GM19351 (cell line): ENCODE results near the gene AFF3.

ENCODE experiments used
- ATAC-seq: cut with Tn5 transposase; IDR thresholded peaks from one replicate; pipeline ENCODE4 v1.9.1; 2021; ENCODE audit warnings: mild to moderate bottlenecking, moderate library complexity; ENCODE audit not compliant: unreplicated experiment

AFF3 gene

DNA sequence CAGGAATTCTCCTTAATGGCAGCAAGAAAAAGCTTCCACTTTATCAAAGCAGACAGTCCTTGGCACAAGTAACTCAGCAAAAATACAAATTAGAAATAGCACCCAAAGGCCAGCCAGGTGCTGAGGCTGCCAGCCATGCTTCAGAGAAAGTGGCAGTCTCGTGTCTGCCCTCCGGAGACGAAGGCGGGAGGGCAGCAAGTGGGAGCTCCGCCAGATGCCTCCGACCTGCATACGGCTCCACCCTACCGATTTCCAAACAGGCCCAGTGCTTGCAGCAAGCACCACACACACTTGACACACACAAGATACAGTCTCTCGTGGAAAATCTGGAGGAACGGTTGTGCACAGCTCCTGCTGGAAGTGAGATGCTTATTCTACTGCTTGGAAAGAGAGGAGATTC lies 517.7 kb downstream of the AFF3 start:
- ATAC-seq, result no peak

DNA sequence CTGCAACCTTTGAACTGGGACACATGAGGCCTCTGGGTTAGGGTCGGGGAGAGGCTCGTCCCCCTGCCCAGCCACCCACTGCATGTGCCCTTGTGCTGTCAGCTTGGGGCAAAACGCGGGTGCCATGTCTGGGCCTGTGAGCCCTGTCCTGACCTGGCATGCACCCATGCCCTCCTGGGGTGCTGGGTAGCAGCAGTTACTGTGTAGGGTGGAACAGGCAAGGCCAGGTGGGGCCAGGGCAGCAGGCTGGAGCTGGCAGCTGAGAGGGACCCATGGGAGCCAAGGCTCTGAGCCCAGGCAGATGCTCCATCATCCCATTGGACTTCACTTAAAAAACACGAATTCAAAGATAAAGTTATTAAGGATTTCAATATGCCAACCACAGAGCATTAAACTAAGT lies 518.8 kb downstream of the AFF3 start:
- no peak for ATAC-seq

DNA sequence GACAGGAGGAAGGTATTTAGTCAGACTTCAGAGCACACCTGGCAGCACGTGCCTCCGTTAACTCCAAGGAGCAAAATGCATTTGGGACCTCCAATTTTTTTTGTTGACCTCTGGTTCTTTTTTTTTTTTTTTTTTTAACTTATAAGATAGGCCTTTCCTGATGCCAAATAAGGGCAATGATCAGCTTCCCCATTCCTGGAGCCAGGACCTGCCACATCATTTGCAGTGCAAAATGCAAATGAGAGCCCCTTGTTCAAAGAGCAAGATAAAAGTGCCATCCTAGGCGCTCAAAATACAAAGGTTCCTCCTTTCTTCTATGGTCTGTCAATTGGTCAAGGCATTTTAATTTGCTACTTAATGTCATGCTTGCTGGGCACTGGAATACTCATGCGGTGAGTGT lies 519.4 kb downstream of the AFF3 start:
- ATAC-seq, result no peak

DNA sequence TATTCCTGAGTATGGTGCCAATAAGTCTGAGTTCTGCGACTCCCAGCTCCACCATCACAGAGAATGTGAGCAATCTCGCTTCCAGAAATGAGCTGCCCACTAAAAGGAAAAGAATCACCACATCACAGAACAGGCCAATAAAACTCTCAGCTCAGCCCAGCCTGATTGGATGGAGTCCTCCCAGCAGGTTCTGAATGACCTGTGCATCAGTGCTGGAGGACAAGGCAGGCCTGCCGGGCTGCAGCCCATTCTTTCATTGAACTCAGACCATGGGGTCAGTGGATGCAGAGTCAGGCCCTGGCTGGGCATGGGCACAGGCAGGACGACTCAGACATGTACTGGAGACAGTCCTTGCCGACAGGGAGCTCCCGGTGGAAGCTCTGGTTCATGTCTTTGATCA lies 519.9 kb downstream of the AFF3 start:
- no peak for ATAC-seq

DNA sequence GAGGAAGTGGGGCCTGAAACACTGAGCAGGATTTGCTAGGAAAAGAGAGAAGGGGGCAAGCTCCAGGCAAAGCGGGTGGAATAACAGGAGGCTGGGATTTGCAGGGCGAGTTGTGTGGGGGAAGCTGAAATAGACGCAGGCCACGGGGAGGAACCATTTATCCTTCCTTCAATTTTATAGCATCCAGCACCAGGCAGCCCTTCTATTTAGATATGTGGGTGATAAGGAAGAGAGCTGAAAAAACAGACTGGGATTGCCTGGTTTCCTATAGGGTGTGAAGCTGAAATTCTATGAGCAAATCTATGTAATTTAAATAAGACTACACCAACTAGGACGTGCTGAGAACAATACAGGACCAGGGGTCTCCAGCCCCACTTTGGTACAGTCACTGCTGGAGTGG lies 520.6 kb downstream of the AFF3 start:
- no peak for ATAC-seq

DNA sequence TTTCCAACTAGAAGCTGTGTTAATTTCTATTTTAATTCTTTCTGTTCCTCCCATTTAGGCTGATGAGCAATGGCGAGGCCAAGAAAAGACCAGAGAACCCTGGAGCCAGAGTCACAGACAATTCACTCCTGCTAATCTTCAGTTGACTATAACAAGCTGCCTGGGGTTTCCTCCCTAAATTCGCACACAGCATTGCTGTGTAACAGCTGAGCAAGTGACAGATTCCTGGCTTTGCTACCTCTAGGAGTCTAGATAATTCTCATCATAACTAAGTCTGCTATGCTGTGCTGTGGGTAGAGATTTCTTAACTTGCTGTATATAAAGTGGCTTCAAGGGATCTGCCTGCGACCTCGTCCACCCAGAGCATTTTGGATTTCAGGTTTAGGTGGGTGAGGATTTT lies 521.3 kb downstream of the AFF3 start:
- ATAC-seq, result no peak

DNA sequence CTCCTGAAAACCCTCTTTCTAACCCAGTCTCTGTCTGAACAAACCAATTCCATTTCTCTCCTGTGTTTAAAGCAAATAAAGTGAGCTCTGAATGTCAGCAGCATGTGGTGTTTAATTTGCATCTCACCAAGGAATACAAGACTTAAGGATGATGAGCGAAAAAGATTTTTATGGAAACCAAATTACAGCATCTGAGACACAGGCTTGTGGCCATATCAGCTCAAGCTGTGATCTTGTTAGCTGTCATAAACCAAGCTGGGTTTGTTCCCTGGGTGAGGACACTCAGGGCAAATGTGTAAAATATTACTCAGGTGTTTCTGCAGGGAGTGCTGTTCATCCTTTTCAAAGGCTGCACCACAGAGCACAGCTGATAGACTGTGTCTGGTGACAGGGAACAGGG lies 523.2 kb downstream of the AFF3 start:
- no peak for ATAC-seq

DNA sequence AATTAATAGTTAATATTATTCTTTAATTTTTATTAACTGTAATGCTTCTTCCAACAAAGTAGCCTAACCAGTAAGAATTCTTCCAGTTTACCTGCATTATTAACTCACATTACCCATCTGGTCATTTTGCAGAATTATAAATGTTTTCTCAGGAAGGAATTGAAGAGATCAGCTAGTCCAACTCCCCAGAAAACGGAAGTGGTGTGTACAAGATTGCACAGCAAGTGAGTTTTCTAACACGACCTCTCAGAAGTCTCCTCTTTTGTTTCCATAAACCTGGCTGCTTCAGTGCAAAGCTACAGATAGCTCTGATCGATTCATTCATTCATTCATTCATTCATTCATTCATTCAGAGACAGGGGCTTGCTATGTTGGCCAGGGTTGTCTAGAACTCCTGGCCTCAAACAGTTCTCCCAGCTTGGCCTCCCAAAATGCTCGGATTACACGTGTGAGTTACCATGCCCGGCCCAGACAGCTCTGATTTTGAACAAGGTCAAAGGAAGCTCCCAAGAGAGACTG lies 523.8 kb downstream of the AFF3 start:
- ATAC-seq, result no peak

DNA sequence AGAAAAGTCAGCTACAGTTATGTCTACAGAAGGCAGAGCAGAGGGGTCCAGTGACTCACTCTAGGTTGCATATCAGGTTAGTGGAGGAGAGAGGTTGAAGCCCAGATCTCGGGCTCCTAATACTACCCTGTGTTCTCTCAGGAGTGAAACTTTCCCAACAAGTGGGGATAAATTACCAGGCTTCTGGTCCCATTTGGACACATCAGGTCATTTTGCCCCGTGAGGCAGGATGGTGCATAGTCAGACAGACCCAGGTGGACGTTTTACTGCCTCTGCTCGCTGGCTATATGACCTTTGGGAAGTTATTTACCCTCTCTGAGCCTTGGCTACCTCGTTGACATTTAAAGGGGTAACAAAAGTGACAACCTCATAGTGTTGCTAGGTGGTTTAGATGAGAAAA lies 524.6 kb downstream of the AFF3 start:
- no peak for ATAC-seq

DNA sequence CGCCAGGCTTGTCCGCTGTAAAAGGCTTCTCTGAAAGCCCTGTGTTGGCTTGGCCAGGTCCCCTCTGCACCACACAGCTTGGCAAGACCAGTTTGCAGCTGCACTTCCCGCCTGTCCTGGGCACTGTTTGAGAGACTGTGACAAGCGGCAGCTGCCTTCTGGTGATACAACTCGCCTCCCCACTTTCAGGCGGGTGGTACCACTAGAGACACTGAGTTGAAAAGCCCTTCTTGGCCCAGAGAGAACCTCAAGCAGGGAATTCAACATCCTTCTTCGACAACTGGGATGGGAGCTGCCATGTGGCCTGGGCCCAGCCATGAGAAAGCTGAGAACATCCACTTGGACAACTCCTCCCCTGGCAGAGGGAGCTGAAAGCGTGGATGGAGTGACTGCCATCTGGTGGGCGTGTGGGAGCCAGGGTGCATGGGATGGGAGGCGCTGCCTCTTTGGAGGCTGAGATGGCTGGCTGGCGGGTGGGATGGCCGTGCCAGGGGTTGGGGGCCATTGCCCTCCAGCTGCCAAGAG lies 527.1 kb downstream of the AFF3 start:
- no peak for ATAC-seq

DNA sequence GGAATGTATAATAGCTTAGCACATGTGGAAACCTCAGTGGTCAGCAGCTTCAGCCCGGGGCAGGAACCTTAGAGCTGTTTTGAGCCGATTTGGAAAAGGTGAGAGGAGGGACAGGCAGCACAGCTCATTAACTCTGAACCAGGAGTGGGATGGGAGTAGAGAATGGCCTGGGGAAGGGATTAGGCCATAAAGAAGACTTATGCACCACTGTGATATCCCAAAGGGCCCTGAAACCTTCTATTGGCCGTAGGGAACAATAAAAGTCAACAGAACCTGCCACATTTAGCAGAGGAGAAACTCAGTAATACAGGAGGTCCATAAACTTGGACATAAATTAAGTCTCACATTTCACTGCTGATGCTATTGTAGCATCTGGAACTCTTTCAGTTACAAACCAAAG lies 528.4 kb downstream of the AFF3 start:
- no peak for ATAC-seq

DNA sequence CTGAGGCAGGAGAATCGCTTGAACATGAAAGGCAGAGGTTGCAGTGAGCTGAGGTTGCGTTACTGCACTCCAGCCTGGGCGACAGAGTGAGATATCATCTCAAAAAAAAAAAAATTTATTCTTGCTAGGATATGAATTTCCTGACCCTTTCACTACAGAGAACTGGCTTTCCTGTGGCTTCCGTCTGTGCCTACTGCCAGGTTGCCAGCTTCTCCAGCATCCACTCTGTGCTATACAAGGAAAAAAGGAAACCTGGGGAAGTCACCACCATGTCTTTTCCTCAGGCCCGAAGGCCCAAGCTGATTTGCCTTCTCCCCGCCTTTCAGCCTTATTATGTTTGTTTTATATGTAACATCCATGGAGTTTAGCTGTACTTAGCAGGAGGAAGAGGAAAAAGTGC lies 530.6 kb downstream of the AFF3 start:
- ATAC-seq, result no peak

DNA sequence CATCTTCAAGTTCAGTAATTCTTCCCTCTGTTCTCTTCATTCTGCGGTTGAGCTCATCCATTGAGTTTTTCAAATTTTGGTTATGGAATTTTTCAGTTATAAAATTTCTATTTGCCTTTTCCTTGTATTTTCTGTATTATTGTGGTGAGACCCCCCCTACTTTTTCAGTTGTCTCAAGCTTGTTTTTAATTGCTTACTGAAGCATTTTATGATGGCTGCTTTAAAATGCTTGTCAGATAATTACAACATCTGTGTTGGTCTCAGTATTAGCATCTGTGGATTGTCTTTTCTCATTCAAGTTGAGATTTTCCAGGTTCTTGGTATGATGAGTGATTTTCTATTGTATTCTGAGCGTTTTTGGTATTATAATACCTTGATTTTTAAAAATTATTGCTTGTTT lies 531.4 kb downstream of the AFF3 start:
- ATAC-seq, result no peak

DNA sequence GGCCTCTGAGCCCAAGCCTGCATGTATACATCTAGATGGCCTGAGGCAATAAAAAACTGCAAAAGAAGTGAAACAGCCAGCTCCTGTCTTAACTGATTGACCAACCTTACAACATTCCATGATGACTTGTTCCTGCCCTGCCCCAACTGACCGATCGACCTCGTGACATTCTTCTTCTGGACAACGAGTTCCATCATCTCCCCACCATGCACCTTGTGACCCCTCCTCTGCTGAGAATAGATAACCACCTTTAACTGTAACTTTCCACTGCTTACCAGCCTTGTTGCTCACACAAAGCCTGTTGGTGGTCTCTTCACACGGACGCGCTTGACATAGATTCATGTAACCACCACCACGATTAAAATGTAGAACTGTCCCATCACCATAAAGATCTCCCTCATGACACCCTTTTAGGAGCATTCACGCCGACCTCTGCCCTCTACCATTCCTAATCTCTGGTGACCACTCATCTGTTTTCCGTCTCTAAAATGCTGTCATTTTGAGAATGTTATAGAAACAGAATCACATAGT lies 532.5 kb downstream of the AFF3 start:
- no peak for ATAC-seq

DNA sequence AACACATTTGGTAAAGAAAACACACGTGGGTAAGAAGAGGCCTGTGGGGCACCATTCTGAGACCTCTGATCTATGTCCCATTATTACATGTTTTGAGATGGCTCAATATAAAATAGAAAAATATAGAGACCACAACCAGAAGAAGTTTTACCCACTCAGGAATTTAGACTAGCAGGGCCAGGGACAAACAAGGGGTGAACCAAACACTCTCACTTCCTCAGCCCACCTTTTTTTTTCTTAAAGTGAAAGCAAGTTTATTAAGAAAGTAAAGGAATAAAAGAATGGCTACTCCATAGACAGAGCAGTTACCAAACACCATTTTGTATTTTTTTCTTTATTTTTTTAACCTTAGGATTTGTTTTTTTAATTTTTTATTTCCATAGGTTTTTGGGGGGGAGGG lies 533.5 kb downstream of the AFF3 start:
- no peak for ATAC-seq

DNA sequence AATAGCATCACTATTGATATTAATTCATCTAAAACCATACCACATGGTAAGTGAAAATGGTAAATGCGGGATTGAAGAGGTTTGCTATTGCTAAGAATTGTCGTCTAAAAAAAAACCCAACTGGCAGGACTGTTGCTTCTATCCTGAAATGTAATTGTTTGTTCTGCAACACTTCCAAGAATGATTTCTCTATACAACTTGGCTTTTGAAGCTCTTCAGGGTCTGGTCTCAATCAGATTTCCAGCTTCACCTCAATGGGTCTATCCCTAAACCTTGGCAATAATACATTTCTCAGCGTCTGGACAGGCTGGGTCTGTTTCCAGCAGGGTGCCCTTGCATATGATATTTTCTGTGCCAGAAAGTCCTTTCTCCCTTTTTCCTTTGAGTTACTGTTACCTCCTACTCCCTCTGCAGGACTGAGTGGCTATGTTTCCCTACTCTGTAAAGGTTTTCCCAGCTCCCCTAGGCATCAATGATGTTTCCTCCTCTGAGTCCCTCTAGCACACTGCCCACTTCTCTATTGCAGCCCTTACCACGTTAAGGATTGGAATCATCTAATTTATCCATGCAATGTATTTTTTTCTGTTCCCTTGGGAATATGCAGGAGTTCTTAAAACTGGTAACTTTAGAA lies 534.4 kb downstream of the AFF3 start:
- no peak for ATAC-seq

DNA sequence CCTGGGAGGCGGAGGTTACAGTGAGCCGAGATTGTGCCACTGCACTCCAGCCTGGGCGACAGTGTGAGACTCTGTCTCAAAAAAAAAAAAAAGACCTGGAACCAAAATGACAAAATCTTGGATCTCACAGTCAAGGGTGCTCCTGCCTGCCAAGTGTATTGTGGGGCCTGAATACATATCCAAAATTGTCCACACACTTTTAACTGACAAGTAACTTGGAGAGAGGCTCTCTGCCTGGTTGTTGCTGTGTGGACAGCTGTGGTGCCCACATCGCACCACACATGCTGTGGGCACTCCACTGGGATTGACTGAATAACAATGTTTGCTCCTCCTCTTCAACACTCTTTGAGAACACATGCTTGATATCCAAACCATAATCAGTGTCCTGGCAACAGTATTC lies 534.9 kb downstream of the AFF3 start:
- no peak for ATAC-seq

DNA sequence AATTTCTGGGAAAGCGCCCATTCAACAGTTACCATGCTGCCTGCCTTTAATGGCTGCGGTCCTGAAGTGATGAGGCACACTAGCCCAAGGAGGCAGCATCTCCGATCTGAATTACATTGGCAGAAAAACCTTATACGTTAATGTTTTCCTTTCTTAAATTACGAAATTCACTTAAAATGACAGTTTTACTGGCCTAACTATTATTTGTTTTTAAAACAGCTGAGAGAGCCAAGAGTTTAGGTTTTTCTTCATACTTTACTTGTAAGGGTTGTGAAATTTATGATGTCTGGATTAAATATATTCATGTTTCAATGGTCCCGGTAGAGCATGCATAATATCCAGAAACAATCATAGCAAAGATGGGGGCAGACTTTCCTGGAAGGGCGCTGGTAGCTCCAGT lies 537.4 kb downstream of the AFF3 start:
- ATAC-seq, result no peak

DNA sequence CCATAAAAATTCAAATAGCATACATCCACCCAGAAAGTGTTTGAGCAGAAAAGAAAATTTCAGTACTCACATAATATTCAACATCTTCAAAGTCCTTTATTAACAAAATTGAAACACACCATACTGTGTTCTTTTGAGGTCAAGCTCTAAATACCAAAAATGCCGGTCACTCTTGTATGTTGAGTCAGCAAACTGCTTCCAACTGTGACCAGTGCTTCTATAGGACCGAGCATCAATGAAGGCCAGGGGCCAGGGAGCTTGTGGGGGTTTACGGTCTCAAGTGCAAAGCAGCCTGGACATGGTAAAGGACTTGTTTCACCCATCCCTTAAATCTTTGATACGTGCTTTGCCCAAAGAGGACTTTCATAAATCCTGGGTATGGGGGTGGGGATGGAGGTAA lies 539.9 kb downstream of the AFF3 start:
- ATAC-seq, result no peak

DNA sequence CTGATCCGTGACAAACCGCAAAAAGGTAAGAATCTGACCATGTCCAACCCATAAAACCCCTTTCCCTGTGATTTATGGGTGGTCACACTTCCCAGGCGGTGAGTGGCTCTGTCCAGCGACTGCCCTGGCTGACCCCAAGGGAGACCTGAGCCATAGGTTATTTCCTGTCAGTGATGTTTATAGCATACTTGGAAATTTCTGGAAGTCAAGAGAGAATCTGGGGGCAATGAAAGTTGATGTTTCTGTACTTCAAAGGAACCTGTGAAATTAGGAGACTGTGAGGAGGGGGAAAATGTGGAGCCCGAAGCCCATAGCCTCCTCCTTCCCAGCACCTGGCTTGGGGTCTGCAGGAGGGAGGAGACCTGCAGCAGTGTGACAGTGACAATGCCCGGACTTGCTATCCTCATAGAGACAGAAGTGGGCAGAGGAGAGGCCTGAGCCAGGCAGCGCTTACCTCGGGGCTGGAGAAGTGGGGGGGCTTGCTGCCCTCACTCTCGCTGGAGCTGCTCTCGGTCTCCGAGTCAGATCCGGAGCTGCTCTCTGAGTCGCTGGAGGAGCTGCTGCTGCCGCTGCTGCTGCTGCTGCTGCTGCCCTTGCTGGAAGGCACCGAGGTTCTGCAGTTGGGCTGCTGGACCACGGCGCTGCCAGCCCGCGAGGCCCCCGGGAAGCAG lies 541.3 kb downstream of the AFF3 start:
- no peak for ATAC-seq

DNA sequence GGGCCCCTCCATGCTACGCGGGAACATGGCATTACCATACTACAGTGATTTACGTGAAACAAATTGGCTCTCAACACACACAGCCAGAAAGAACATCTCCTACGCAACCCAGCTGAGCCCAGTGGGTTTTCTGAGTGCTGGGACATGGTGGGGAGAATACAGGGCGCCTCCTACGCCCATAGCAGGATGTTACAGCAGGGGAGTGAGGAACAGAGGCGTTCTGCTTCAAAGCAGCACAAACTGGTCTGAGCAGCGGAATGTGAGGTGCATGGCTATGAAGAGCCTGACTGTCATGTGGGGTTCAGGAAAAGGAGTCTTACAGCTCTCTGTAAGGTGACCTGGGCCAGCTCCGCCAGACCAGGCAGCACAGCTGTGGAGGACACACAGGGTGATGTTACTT lies 543.9 kb downstream of the AFF3 start:
- no peak for ATAC-seq

DNA sequence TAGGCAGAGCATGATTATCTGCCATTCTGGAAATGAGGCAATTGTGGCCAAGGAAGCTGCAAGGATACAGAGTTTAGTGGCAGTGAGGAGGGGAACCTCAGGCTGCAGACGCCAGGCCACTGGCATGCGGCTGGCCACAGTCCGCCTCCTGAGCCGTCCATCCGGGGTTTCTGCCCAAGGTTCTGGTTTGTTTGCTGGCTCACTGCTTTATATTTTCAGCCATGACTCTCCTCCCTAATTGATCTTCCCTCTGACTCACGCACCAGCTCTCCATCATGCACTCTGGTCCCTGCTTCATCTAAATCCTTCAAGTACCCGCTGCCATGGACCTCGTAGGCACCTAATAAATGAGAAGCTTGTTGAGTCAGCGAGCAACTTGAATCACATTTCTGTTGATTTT lies 544.8 kb downstream of the AFF3 start:
- no peak for ATAC-seq
